Liver (tissue), 3 donors: Measurements from ENCODE around the gene HOXB8.

Source experiments
- CTCF ChIP-seq: fragments of 150-350 bp; IDR thresholded peaks from 2 replicates; pipeline ENCODE4 v1.5.1; 2017; ENCODE audit warnings: improper control_type of control experiment, low read depth, low read length; ENCODE audit not compliant: missing input control
- TAF1 ChIP-seq: conservative IDR thresholded peaks from 2 replicates; pipeline ENCODE4 v1.6.1; 2016; ENCODE audit warnings: antibody characterized with exemption, mild to moderate bottlenecking
- YY1 ChIP-seq: IDR thresholded peaks from 2 replicates; pipeline ENCODE4 v1.6.1; 2016; ENCODE audit warnings: antibody characterized with exemption, mild to moderate bottlenecking
- donor health status: healthy.
- donor health status: healthy.

GRCh38 chr17:48599354-48599753 is 15.7 kb downstream of the HOXB8 start:
- TF ChIP-seq CTCF (no peak), TAF1 (no peak), YY1 (no peak)
